HPDE6-E6E7 (cell line): ENCODE measurements around the gene KCNJ10.

Experiments used
- DNase-seq: peaks from one replicate; pipeline ENCODE4 v3.0.0; 2011; ENCODE audit warnings: missing footprints; ENCODE audit errors: extremely low spot score

The KCNJ10 gene

GRCh38 chr1:159991513-159991912 lies 78.4 kb downstream of the KCNJ10 start:
- no peak for DNase-seq

- DNase-seq, result no peak
Observed at GRCh38 chr1:159990005-159990404, 80.0 kb downstream of the KCNJ10 start.

GRCh38 chr1:159989581-159989980 lies 80.4 kb downstream of the KCNJ10 start:
- no peak for DNase-seq

- DNase-seq, result no peak
Observed at GRCh38 chr1:159988006-159988405, 82.0 kb downstream of the KCNJ10 start.

GRCh38 chr1:159987186-159987585 lies 82.8 kb downstream of the KCNJ10 start:
- no peak for DNase-seq

GRCh38 chr1:159986531-159986930 lies 83.4 kb downstream of the KCNJ10 start:
- no peak for DNase-seq

- no peak for DNase-seq
Observed at GRCh38 chr1:159986093-159986492, 83.9 kb downstream of the KCNJ10 start.

GRCh38 chr1:159985473-159985872 lies 84.5 kb downstream of the KCNJ10 start:
- no peak for DNase-seq

GRCh38 chr1:159983681-159984080 lies 86.3 kb downstream of the KCNJ10 start:
- DNase-seq, result no peak

GRCh38 chr1:159982280-159982679 lies 87.7 kb downstream of the KCNJ10 start:
- no peak for DNase-seq

GRCh38 chr1:159981351-159982055 lies 88.5 kb downstream of the KCNJ10 start:
- no peak for DNase-seq

- DNase-seq, result no peak
Observed at GRCh38 chr1:159980786-159981185, 89.2 kb downstream of the KCNJ10 start.

- DNase-seq, result no peak
Observed at GRCh38 chr1:159980076-159980475, 89.9 kb downstream of the KCNJ10 start.

GRCh38 chr1:159979257-159979656 lies 90.7 kb downstream of the KCNJ10 start:
- no peak for DNase-seq

- no peak for DNase-seq
Observed at GRCh38 chr1:159978107-159978398, 91.9 kb downstream of the KCNJ10 start.

GRCh38 chr1:159977364-159978106 lies 92.4 kb downstream of the KCNJ10 start:
- DNase-seq, result no peak

GRCh38 chr1:159974350-159974965 lies 95.5 kb downstream of the KCNJ10 start:
- DNase-seq, result no peak

GRCh38 chr1:159973350-159973940 lies 96.5 kb downstream of the KCNJ10 start:
- DNase-seq, result no peak

- no peak for DNase-seq
Observed at GRCh38 chr1:159972443-159973205, 97.3 kb downstream of the KCNJ10 start.

GRCh38 chr1:159970932-159971342 lies 99.0 kb downstream of the KCNJ10 start:
- no peak for DNase-seq

- no peak for DNase-seq
Observed at GRCh38 chr1:159968901-159969300, 101.1 kb downstream of the KCNJ10 start.

- no peak for DNase-seq
Observed at GRCh38 chr1:159965263-159965662, 104.7 kb downstream of the KCNJ10 start.
